Tibial nerve (tissue), 4 donors: ENCODE results near the gene NUP210. TPM values are rescaled to one million over a fixed set of nuclear protein-coding genes. Genes with fewer than 3 reads are reported as not detected.

Experiments
- DNase-seq, 2 donors: peaks; one replicate each; pipeline ENCODE4 v3.0.0-alpha.2; 2019; ENCODE audit warnings: low spot score in 2 of 2
- H3K27ac ChIP-seq, 4 donors: fragments of 200-600 bp; sonication (generic) in 3 of 4; one replicate each; pipeline ENCODE4 v1.5.1; 2017 to 2019; ENCODE audit warnings: mild to moderate bottlenecking in 1 of 4
- H3K27me3 ChIP-seq, 2 donors: fragments of 200-600 bp; sonication (generic) in 1 of 2; one replicate each; pipeline versions ENCODE4 v1.5.1 to v1.6.0; 2017 to 2019
- H3K36me3 ChIP-seq, 3 donors: fragments of 200-600 bp; sonication (generic); one replicate each; pipeline ENCODE4 v1.5.1; 2018 to 2019
- H3K4me1 ChIP-seq, 4 donors: fragments of 200-600 bp; sonication (generic) in 3 of 4; one replicate each; pipeline ENCODE4 v1.5.1; 2017 to 2019
- H3K4me3 ChIP-seq, 4 donors: fragments of 200-600 bp; sonication (generic) in 3 of 4; one replicate each; pipeline ENCODE4 v1.5.1; 2017 to 2019; ENCODE audit warnings: mild to moderate bottlenecking in 1 of 4, moderate library complexity in 1 of 4
- H3K9me3 ChIP-seq, 4 donors: fragments of 200-600 bp; sonication (generic) in 3 of 4; one replicate each; pipeline ENCODE4 v1.5.1; 2017 to 2019
- CTCF ChIP-seq, 5 experiments: fragments of 200-600 bp in 3 of 5; fragments of 450-650 bp in 2 of 5; sonication (generic) in 3 of 5; IDR thresholded peaks; one replicate each; pipeline ENCODE4 v1.5.1; 2016 to 2019; ENCODE audit warnings: antibody characterized with exemption in 5 of 5, mild to moderate bottlenecking in 3 of 5, moderate library complexity in 2 of 5
- EP300 ChIP-seq, 2 donors: sonication (generic); formaldehyde crosslinking; IDR thresholded peaks; one replicate each; pipeline ENCODE4 v1.6.1; 2017; ENCODE audit warnings: antibody characterized with exemption in 2 of 2, mild to moderate bottlenecking in 1 of 2
- POLR2A ChIP-seq, 2 donors: fragments of 450-650 bp; IDR thresholded peaks; one replicate each; pipeline ENCODE4 v1.6.1; 2017; ENCODE audit warnings: antibody characterized with exemption in 2 of 2, mild to moderate bottlenecking in 2 of 2, moderate library complexity in 2 of 2
- WGBS, 2 donors: methylation state at CpG; one replicate each; pipeline ENCODE4 v1.1.5; 2018; 5-methylcytosine and 5-hydroxymethylcytosine counted together
- total RNA-seq, 4 donors: library from RNA; depleted of rRNA; stranded (reverse); fragments of >200 nt; gene quantifications; one replicate each; pipeline ENCODE4 v1.1.0, GENCODE V29; 2016

Gene NUP210
- total RNA-seq, 4 donors from 2014 or later = 1.3 to 9.3 (median 2.0) TPM

DNA sequence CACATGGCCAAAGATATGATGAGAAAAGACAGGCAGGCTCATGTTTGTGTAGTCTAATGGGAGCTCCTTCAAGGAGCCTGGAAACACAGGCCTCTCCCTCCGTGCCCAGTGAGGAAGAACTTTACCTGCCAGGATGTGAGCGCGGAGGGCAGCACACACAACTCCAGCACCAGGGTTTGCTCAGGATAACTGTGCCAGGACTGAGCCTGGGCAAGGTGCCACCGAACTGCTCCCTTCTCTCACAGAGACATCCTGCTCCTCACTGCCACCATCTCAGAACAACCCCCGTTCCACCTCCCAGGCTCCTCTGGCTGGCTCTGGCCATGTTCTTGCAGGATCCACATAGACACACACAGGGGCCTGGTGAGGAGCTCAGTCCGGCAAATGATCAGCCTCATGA lies 87.4 kb downstream of the NUP210 start:
- H3K36me3 ChIP-seq = peaks cover 0 to 69% (median 0%) of the 10 kb centered on the region in 3 donors
- DNase-seq = no peak

DNA sequence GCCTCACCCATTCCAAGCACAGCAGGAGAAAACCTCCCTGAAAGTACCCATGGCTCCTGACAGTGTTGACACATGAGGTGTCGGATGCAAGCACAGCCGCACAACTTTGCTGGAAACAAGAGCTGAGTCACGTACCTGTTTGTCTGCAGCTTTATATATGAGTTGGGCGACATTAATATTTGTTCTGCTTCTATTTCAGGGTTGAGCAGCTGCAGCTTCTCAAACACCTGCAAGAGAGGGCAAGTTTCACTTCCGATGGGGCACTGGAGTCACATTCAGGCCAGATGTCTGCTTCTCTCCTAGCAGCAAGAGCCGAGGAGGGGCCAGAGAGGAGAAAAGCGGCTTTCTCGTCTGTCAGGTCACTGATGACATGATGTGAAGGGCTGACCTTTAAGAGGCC lies 88.0 kb downstream of the NUP210 start:
- Histone ChIP-seq H3K9me3 (no peaks in the 10 kb centered on the region), H3K4me1 (no peaks in the 10 kb centered on the region), H3K27ac (no peak overlapping the region), H3K36me3 (peaks cover 0 to 69% (median 0%) of the 10 kb centered on the region in 3 donors), H3K27me3 (no peaks in the 10 kb centered on the region), H3K4me3 (no peak overlapping the region)
- DNase-seq = no peak
- 63 to 68% methylated on average over 8 of the region's 8 CpGs for WGBS, 2 donors
- TF ChIP-seq CTCF (IDR thresholded peaks at IDR 0.05) (no peak), POLR2A (IDR thresholded peaks at IDR 0.05) (no peak), EP300 (IDR thresholded peaks at IDR 0.05) (no peak)

More for the DNA sequence above, 87.4 kb downstream of the NUP210 start:
- WGBS, 2 donors = 91 to 97% methylated on average over 5 to 6 of the region's 6 CpGs
- no peak for TF ChIP-seq EP300 (IDR thresholded peaks at IDR 0.05)
- no peak for TF ChIP-seq POLR2A (IDR thresholded peaks at IDR 0.05)
- TF ChIP-seq CTCF (IDR thresholded peaks at IDR 0.05) = no peak
- Histone ChIP-seq H3K4me1 (no peaks in the 10 kb centered on the region), H3K9me3 (no peaks in the 10 kb centered on the region), H3K27me3 (no peaks in the 10 kb centered on the region), H3K27ac (no peak overlapping the region), H3K4me3 (no peak overlapping the region)

GRCh38 chr3:13329746-13330145 lies 90.4 kb downstream of the NUP210 start:
- no peak for DNase-seq
- TF ChIP-seq POLR2A (IDR thresholded peaks at IDR 0.05) (no peak), CTCF (IDR thresholded peaks at IDR 0.05) (no peak), EP300 (IDR thresholded peaks at IDR 0.05) (no peak)
- H3K27me3 ChIP-seq = no peaks in the 10 kb centered on the region
- H3K27ac ChIP-seq = no peak overlapping the region
- H3K9me3 ChIP-seq = no peaks in the 10 kb centered on the region
- no peaks in the 10 kb centered on the region for H3K4me1 ChIP-seq
- no peak overlapping the region for H3K4me3 ChIP-seq
- 76 to 93% methylated on average over 5 of the region's 5 CpGs for WGBS, 2 donors
- peaks cover 0 to 60% (median 5%) of the 10 kb centered on the region in 3 donors for H3K36me3 ChIP-seq

GRCh38 chr3:13325892-13326443 lies 94.2 kb downstream of the NUP210 start:
- no peak for DNase-seq
- no peak for TF ChIP-seq EP300 (IDR thresholded peaks at IDR 0.05)
- no peak for TF ChIP-seq POLR2A (IDR thresholded peaks at IDR 0.05)
- no peak for TF ChIP-seq CTCF (IDR thresholded peaks at IDR 0.05)
- 74 to 79% methylated on average over 5 to 7 of the region's 7 CpGs for WGBS, 2 donors
- no peaks in the 10 kb centered on the region for H3K4me1 ChIP-seq
- no peaks in the 10 kb centered on the region for H3K9me3 ChIP-seq
- no peaks in the 10 kb centered on the region for H3K27me3 ChIP-seq
- H3K36me3 ChIP-seq = peaks cover 0 to 77% (median 5%) of the 10 kb centered on the region in 3 donors
- H3K4me3 ChIP-seq = no peak overlapping the region
- no peak overlapping the region for H3K27ac ChIP-seq

DNA sequence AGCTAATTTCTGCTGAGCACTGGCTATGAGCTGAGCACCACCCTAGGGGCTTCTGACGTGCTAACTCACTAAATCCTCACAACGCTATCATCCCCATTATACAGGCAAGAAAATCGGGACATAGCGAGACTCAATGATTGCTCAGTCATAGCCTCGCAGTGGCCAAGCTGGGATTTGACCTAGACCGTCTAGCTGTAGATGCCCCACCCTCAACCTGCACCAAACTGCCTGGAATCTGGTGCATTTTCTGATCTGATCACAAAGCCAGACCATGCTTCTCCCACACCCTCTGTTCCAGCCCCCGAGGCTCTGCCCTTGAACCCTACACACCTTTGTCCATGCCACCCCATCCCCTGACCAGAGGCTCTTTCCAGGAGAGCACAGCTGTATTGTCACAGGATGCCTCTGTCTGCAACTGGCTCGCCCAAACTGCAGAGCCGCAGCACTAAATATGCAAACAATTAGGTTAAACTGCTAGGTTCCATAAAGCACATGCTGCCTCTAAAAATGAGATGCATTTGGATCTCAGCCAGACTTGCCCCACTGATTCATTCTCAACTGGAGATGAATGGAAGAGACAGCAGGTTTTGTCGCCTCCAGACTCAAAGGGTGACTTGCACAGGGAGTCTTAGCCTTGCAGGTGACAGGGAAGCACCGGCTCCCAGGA lies 95.2 kb downstream of the NUP210 start:
- no peaks in the 10 kb centered on the region for H3K4me1 ChIP-seq
- H3K27me3 ChIP-seq = no peaks in the 10 kb centered on the region
- TF ChIP-seq EP300 (IDR thresholded peaks at IDR 0.05) (no peak), POLR2A (IDR thresholded peaks at IDR 0.05) (no peak), CTCF (IDR thresholded peaks at IDR 0.05) (no peak)
- H3K4me3 ChIP-seq = no peak overlapping the region
- DNase-seq = no peak
- no peak overlapping the region for H3K27ac ChIP-seq
- H3K36me3 ChIP-seq = peaks cover 0 to 69% (median 5%) of the 10 kb centered on the region in 3 donors
- WGBS, 2 donors = 90 to 96% methylated on average over 11 of the region's 11 CpGs
- no peaks in the 10 kb centered on the region for H3K9me3 ChIP-seq
